Activated CD8-positive, alpha-beta memory T cell treated with anti-CD3 and anti-CD28 coated beads for 48 hours (primary cell): ENCODE results near the gene ACSS1.

Source experiments
- DNase-seq, 3 experiments: peaks; one replicate each; pipeline ENCODE4 v3.0.0-alpha.2; 2020; ENCODE audit warnings: low read depth in 2 of 3, low spot score in 2 of 3

The ACSS1 gene

GRCh38 chr20:25079171-25079570, 21.2 kb upstream of the ACSS1 start:
- no peak for DNase-seq

GRCh38 chr20:25078662-25079061, 20.7 kb upstream of the ACSS1 start:
- no peak for DNase-seq

GRCh38 chr20:25077610-25078169, 19.8 kb upstream of the ACSS1 start:
- DNase-seq: no peak

- no peak for DNase-seq
Observed at GRCh38 chr20:25076731-25077609, 19.0 kb upstream of the ACSS1 start.

GRCh38 chr20:25076201-25076600, 18.3 kb upstream of the ACSS1 start:
- DNase-seq: no peak

DNA sequence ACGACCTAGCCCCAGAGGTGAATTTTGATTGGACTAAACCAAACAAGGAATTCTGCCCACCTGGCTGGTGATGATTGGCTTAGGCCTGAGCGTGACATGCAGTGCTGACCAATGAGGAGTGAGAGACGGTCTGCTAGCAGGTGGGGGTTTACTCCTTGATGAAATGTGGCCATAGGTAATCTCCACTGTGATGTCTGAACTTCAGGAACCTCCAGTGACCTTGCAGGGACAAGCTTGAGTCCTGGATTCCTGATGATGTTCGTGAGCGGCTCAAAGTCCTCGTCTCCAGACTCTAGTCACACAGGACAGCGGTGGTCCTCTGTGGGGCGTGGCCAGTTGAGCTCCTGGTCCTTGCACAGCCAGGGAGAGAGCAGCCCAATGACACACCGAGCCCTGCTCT, 15.6 kb upstream of the ACSS1 start:
- DNase-seq: no peak

DNA sequence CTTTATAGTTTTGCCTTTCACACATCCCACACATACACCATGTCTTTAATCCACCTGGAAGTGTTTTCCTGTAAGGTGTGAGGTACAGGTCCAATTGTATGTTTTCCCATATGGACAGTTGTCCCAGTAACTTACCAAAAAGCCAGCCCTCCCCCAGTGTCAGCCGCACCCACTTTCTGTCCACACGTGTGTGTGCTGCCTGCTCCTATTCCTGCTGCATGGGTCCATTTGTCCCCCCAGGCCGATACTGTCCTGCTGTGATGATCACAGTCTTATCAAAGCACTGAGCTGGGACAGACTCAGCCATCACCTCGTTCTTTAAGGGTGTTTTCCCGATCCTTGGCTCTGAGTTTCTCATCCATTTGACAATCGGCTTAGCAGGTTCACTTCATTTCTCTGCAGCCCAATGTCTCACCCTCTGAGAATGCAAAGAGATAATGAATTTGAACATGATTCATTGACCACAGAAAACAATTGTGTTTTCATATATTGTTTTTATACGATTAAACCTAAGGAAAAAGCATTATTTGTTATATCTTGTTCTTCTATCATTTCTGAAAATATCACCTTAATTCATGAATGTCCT, 14.4 kb upstream of the ACSS1 start:
- DNase-seq: no peak

DNA sequence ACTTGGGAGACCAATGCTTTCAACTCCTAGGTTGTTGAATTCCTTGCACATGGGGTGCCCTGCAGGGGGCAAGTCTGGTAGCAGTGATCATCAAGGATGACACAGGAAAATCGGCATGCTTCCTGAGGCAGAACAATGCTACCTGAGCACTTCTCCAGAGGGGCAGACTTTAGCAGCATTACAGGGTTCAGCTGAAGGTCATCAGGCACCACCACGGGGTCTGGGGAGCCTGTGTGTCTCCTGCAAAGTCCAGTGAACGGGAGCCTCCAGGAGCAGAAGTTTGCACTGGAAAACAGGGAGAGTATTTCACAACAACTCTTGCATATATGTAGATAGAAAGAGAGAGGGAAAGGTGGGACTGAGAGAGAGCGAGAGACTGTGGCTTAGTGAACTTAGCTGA, 13.8 kb upstream of the ACSS1 start:
- no peak for DNase-seq

DNA sequence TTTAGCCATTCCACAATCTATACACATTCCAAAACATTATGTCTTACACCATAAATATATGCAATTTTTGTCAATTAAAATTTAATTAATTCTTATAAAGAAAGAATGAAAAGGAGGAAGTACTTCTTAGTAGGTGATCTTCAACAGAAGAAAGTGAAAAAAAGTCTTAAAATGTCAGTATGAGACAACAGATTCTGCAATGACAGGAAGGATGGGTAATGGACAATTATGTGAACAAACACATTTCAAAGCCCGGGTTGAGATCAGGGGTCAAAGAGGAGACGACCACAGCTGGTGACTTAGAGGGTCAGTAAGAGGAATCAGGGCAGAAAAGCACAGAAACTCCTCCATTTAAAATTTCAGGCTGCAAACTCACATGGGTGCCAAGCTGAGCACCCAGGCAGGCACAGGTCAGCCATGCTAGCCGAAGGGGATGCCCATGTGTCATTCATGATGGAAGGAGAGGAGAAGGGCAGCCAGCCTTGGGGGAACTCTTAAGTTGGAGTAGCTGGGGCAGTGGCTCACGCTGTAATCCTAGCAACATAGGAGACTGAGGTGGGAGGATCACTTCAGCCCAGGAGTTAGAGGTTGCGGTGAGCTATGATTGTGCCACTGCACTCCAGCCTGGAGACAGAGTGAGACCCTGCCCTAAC, 13.0 kb upstream of the ACSS1 start:
- DNase-seq: no peak

DNA sequence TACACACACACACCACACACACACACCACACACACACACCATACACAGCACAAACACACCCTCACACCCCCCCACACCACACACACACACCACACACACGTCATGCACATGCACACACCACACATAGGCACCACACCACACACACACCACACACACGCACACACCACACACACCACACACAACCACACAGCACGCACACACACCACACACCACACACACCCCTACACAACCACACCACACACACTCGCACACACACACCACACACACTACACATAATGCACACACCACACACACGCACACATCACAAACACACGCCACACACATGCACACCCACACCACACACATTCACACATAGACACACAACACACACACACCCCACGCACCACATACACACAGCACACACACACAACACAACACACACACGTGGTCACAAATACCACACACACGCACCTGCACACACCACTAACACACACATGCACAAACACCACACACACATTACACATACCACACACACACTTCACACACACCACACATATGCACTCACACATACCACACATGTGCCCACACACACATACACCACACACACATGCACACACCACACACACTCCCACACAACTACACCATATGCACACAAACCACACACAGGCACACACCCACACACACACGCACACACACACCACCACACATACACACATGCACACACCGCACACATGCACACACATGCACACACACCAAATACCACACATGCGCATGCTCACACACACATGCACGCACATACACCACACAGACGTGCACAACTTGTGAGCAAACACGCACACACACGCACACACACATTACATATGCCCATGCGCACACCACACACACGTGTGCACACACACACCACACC, 9.4 kb upstream of the ACSS1 start:
- DNase-seq: no peak

- DNase-seq: no peak
Observed at GRCh38 chr20:25066386-25066785, 8.4 kb upstream of the ACSS1 start.

DNA sequence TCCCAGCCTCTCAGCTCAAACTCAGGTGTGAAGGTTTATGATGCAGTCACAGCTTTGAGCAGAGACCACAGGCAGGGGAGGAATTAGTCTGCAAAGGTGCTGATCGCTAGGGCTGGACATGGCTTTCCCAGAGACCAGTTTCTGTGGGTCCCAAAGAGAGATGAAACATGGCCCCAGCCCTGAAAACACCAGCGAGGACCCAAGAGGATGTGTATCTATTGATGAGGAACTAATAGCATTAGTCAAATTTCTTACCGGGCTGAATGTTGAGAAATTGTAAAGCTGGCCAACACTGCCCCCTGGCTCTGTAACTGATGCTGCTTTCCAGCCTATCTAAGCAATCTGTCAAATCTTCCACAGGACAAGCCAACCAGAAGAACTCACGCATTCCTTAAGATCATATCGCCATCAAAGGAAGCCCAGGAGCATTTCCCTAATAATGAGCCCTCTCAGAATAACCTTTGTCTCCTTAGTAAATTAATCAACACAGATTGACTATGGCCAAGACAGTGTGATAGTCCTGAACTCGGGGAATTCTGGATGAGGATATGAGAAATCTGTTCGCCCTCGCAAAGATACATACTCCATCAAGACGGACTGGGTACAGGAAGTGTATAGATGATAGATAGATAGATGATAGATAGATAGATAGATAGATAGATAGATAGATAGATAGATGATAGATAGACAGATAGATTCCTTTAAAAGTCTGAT, 7.8 kb upstream of the ACSS1 start:
- no peak for DNase-seq

- DNase-seq: no peak
Observed at GRCh38 chr20:25065072-25065624, 7.2 kb upstream of the ACSS1 start.

- DNase-seq: no peak
Observed at GRCh38 chr20:25064561-25065071, 6.7 kb upstream of the ACSS1 start.

DNA sequence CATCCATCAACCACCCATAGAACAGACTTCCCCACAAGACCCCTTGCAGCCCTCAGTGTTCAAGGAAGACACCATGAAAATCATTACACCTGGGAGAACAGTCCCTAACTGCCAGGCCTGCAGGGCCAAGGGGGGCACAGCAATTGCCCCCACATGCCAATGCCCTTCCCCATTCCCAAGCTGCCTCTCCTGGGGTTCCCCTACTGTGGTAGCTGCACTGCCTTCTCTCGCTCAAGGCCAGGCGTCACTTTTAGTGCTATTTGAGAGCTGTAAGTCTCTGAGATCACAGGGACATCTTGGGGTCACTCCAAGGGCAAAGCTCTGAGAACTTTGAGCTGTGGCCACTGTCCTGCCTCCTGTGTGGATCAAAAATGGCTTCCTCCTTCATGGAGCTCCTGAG, 6.0 kb upstream of the ACSS1 start:
- DNase-seq: no peak

DNA sequence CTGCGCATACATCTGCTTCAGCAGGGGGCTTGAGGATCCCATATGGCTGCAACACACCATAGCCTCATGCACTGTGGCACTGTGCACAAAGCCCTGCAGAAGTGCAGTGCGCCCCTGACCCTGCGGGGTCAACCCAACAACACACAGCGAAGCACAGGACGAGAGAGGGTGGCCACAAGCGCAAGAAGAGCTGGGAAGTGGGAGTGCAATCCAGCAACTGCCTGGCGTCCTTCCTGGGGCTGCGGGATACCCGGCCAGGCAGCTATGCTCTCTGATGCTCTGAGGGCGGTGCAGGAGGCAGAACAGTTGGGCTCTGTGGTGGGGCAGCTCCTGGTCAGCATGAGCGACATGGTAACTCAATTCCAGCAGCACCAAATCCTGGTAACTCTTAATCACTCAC, 5.6 kb upstream of the ACSS1 start:
- DNase-seq: no peak

DNA sequence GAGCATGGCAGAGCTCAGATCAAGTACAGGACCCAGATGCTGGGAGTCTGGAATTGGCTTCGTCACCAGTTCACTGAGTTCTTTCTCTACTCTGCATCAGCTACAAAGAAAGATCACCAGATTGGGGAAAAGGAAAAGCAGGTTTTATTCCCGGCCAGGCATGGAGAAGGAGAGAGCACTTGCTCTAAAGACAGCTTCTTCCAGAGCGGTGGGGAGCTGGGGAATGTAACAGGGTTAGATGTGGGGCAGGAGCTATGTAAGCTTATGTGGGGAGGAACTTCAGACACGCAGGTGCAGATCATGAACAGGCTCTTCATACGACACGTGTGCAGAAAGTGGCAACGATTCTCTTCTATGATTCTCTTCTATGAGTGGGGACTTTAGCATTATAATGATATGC, 4.9 kb upstream of the ACSS1 start:
- no peak for DNase-seq

GRCh38 chr20:25061821-25062530, 4.0 kb upstream of the ACSS1 start:
- DNase-seq: no peak

- DNase-seq: no peak
Observed at GRCh38 chr20:25061103-25061799, 3.3 kb upstream of the ACSS1 start.
